ENCODE measurements around the gene PRKG1. TPM values are rescaled to one million over a fixed set of nuclear protein-coding genes. Genes with fewer than 3 reads are reported as not detected.

PRKG1 gene
- total RNA-seq, 1 experiment from 2014 or later: 7.4 TPM

GRCh38 chr10:51076299-51076841, 2.1 kb downstream of the PRKG1 start:
- DNase-seq: no peak
- BruUV-seq (replicated peaks): no TSS peak
- Histone ChIP-seq H4K20me1 (ENCODE audit: low read length) (no peaks in the 10 kb centered on the region), H2AFZ (ENCODE audit: low read length) (no peak overlapping the region), H3K27me3 (ENCODE audit: low read length) (no peaks in the 10 kb centered on the region), H3K4me2 (ENCODE audit: low read length) (no peak overlapping the region), H3K9me2 (replicated peaks; ENCODE audit: low read length) (no peaks in the 10 kb centered on the region), H3K79me2 (ENCODE audit: low read length) (no peaks in the 10 kb centered on the region), H3K4me1 (ENCODE audit: insufficient read depth, low read length) (peaks cover 19% of the 10 kb centered on the region), H3K27ac (ENCODE audit: low read length) (no peak overlapping the region), H3K4me3 (ENCODE audit: low read length) (no peak overlapping the region), H3K9me3 (ENCODE audit: low read length) (no peaks in the 10 kb centered on the region), H3K9ac (ENCODE audit: low read length) (no peak overlapping the region), H3F3A (ENCODE audit: low read length, unreplicated experiment) (no peaks in the 10 kb centered on the region), H3K36me3 (ENCODE audit: low read depth, low read length) (no peaks in the 10 kb centered on the region)
- no peak for ATAC-seq
- no peak for TF ChIP-seq EZH2phosphoT487 (IDR thresholded peaks at IDR 0.05; ENCODE audit: borderline replicate concordance, low read length)
- no peak for TF ChIP-seq CTCF (conservative IDR thresholded peaks at IDR 0.05; ENCODE audit: low read depth, low read length)
- no peak for TF ChIP-seq EZH2 (IDR thresholded peaks at IDR 0.05; ENCODE audit: low read length, unreplicated experiment)
- intact Hi-C loops (cut with micrococcal nuclease): loop anchor here (1.0 kb wide), 1 partner anchor 9 kb away; no protein-coding TSS in a partner anchor
- POLR2A ChIA-PET (ENCODE audit: unreplicated experiment): no interaction called here
- CTCF ChIA-PET: interaction anchor here (0.6 kb wide), 2 partner anchors 28 to 221 kb away, joined by 4 to 5 read pairs; no protein-coding TSS in a partner anchor

GRCh38 chr10:51077074-51077473, 2.8 kb downstream of the PRKG1 start:
- no peaks in the 10 kb centered on the region for H3K36me3 ChIP-seq (ENCODE audit: low read depth, low read length)
- H3K4me3 ChIP-seq (ENCODE audit: low read length): no peak overlapping the region
- no peaks in the 10 kb centered on the region for H3K9me3 ChIP-seq (ENCODE audit: low read length)
- ChIA-PET CTCF (interaction anchor here (0.6 kb wide), 2 partner anchors 28 to 220 kb away, joined by 4 to 5 read pairs; no protein-coding TSS in a partner anchor), POLR2A (ENCODE audit: unreplicated experiment) (interaction anchor here (0.7 kb wide), 1 partner anchor 319 kb away, joined by 5 read pairs; no protein-coding TSS in a partner anchor)
- no peak overlapping the region for H3K4me2 ChIP-seq (ENCODE audit: low read length)
- H2AFZ ChIP-seq (ENCODE audit: low read length): no peak overlapping the region
- peaks cover 19% of the 10 kb centered on the region for H3K4me1 ChIP-seq (ENCODE audit: insufficient read depth, low read length)
- no peak overlapping the region for H3K27ac ChIP-seq (ENCODE audit: low read length)
- no peaks in the 10 kb centered on the region for H3K9me2 ChIP-seq (replicated peaks; ENCODE audit: low read length)
- ATAC-seq (no peak), DNase-seq (no peak)
- intact Hi-C loops (cut with micrococcal nuclease): no loop called here
- H3K27me3 ChIP-seq (ENCODE audit: low read length): no peaks in the 10 kb centered on the region
- H4K20me1 ChIP-seq (ENCODE audit: low read length): no peaks in the 10 kb centered on the region
- BruUV-seq (replicated peaks): no TSS peak
- H3K79me2 ChIP-seq (ENCODE audit: low read length): no peaks in the 10 kb centered on the region
- TF ChIP-seq CTCF (conservative IDR thresholded peaks at IDR 0.05; ENCODE audit: low read depth, low read length) (no peak), EZH2phosphoT487 (IDR thresholded peaks at IDR 0.05; ENCODE audit: borderline replicate concordance, low read length) (no peak), EZH2 (IDR thresholded peaks at IDR 0.05; ENCODE audit: low read length, unreplicated experiment) (no peak)
- no peak overlapping the region for H3K9ac ChIP-seq (ENCODE audit: low read length)
- H3F3A ChIP-seq (ENCODE audit: low read length, unreplicated experiment): no peaks in the 10 kb centered on the region

GRCh38 chr10:51077507-51077906, 3.2 kb downstream of the PRKG1 start:
- Histone ChIP-seq H3K36me3 (ENCODE audit: low read depth, low read length) (no peaks in the 10 kb centered on the region), H3F3A (ENCODE audit: low read length, unreplicated experiment) (no peaks in the 10 kb centered on the region), H3K9me2 (replicated peaks; ENCODE audit: low read length) (no peaks in the 10 kb centered on the region), H3K27me3 (ENCODE audit: low read length) (no peaks in the 10 kb centered on the region), H3K9ac (ENCODE audit: low read length) (no peak overlapping the region), H3K4me3 (ENCODE audit: low read length) (no peak overlapping the region), H2AFZ (ENCODE audit: low read length) (no peak overlapping the region), H3K27ac (ENCODE audit: low read length) (no peak overlapping the region), H3K4me2 (ENCODE audit: low read length) (no peak overlapping the region), H3K9me3 (ENCODE audit: low read length) (no peaks in the 10 kb centered on the region), H3K79me2 (ENCODE audit: low read length) (no peaks in the 10 kb centered on the region), H4K20me1 (ENCODE audit: low read length) (no peaks in the 10 kb centered on the region), H3K4me1 (ENCODE audit: insufficient read depth, low read length) (peaks cover 19% of the 10 kb centered on the region)
- intact Hi-C loops (cut with micrococcal nuclease): no loop called here
- BruUV-seq (replicated peaks): no TSS peak
- CTCF ChIA-PET: no interaction called here
- peak; percentile 50 for DNase-seq
- POLR2A ChIA-PET (ENCODE audit: unreplicated experiment): interaction anchor here (0.7 kb wide), 1 partner anchor 318 kb away, joined by 5 read pairs; no protein-coding TSS in a partner anchor
- ATAC-seq: no peak
- TF ChIP-seq EZH2phosphoT487 (IDR thresholded peaks at IDR 0.05; ENCODE audit: borderline replicate concordance, low read length) (no peak), EZH2 (IDR thresholded peaks at IDR 0.05; ENCODE audit: low read length, unreplicated experiment) (no peak), CTCF (conservative IDR thresholded peaks at IDR 0.05; ENCODE audit: low read depth, low read length) (no peak)
